HEK293T (cell line): Measurements from ENCODE around the gene WIPF3.

Source experiments
- BHLHE40 ChIP-seq: fragments of 450-650 bp; IDR thresholded peaks from 2 replicates; pipeline ENCODE4 v1.6.1; 2016; ENCODE audit warnings: mild to moderate bottlenecking, moderate library complexity, borderline replicate concordance
- CTBP1 ChIP-seq: fragments of 450-650 bp; IDR thresholded peaks from 2 replicates; pipeline ENCODE4 v1.6.1; 2016; ENCODE audit warnings: borderline replicate concordance
- ELF4 ChIP-seq: fragments of 450-650 bp; IDR thresholded peaks from 2 replicates; pipeline ENCODE4 v1.6.1; 2017; ENCODE audit warnings: antibody characterized with exemption
- FOXA1 ChIP-seq: fragments of 450-650 bp; IDR thresholded peaks from 2 replicates; pipeline ENCODE4 v1.6.1; 2016; ENCODE audit warnings: mild to moderate bottlenecking
- FOXK2 ChIP-seq: fragments of 450-650 bp; IDR thresholded peaks from 2 replicates; pipeline ENCODE4 v1.6.1; 2016; ENCODE audit warnings: mild to moderate bottlenecking
- L3MBTL2 ChIP-seq: fragments of 450-650 bp; conservative IDR thresholded peaks from 2 replicates; pipeline ENCODE4 v1.6.1; 2016; ENCODE audit warnings: mild to moderate bottlenecking

DNA sequence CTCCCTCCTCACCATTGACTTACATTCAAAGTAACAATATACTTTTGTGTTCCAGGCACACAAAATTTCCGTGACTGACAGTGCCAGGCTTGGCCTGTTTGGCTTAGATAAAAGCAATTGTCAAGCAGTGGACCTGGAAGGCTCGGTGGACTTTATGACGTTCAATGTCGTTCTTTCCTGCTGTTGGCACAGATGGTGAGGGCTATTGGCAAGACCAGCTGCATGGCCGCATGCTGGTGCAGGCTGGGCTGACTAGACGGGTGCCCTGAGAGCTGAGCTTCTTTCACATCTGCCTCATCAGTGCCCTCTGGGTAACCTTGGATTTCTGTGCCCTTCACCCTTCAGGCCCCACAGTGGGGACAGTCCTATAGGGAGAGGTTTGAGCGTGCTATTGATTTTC lies 45.2 kb downstream of the WIPF3 start:
- no peak for TF ChIP-seq L3MBTL2
- TF ChIP-seq ELF4, result no peak
- TF ChIP-seq CTBP1, result no peak
- TF ChIP-seq FOXA1, result no peak
- TF ChIP-seq BHLHE40, result no peak
- TF ChIP-seq FOXK2, result no peak
